NCI-H345 treated with DMSO at 0.1 percent for 48 hours (cell line): ENCODE measurements around the gene ACVR1C.

ENCODE experiments used
- DNase-seq: peaks from one replicate; lab custom pipeline; 2025; ENCODE audit not compliant: unreplicated experiment; lab: John Stamatoyannopoulos, UW

Gene ACVR1C

DNA sequence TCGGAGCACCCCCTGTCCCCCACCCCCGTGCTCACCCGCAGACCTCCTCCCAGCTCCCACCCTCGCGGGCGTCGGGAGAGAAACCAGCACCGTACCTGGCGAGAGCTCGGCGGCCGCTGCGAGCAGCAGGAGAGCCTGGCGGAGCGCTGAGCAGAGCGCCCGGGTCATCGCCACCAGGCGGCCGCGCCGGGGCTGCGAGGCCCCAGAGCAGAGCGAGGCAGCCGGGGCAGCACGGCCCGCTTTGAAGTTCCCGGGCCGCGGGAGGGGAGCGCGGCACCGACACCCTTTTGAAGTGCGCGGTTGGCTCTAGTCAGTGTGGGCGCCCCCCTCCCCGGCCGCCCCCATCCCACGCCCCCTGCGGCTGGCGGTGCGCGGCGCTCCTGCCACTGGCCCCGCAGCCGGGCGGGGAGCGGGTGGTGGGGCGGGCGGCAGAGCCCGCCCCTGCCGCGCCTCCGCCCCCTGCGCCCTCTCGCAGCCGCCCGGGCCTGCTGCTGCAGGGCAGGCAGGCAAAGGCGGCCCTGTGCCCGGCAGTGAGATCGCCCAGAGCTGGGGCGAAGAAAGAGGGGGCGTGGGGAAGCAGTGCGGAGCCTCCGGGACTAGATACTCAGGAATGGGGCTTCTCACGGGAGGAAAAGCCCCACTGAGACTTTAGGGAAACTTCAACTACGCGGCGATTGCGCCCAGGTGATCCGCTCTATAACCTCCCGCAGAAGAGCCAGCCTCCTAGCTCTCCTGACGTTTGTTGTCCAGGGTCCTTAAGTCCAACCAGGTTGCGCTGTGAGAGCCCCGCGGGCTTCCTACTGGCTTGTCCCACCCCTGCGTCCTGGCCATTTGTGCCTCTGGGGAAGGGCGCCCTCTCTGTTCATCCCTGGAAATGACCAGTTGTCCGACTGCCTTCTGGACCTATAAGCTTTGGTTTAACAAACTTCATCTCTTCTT lies at the start of gene ACVR1C:
ACVR1C (minus strand) TSS at position 388 of the 939 bp plus-strand sequence; CDS start at position 168, 220 bp downstream.
- peak; percentile 70 for DNase-seq

DNA sequence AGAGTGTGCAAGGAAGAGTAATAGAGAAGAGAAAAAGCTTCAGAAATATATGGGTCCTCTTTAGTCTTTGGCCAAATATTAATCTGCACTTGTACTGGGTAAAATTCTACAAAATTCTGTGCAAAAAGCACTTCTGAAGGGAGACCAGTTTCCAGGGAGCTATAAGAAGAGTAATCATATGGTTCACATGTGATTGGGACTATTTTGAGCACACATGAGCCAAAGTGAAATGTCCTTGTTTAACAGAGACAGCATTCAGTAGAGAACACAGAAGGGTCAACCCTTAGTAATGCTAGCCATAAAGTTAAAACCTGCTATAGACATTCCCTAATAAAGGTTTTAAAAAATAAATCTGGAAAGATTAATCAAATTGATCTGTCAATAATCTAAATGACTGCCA lies 49.3 kb upstream of the ACVR1C start:
- no peak for DNase-seq

DNA sequence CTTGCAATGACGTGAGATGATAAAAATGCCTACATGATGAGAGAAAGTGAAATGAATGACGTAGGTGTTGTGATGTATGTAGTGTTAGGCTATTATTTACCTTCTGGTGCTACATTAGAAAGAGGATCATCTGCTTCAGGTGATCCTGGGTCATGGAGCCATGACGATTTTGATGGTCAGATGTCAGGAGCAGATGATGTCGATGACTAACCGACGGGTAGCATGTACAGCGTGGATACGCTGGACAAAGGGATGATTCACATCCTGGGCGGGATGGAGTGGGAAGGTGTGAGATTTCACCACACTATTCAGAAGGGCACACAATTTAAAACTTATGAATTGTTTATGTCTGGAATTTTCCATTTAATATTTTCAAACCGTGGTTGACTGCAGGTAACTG lies 43.5 kb upstream of the ACVR1C start:
- DNase-seq, result no peak

DNA sequence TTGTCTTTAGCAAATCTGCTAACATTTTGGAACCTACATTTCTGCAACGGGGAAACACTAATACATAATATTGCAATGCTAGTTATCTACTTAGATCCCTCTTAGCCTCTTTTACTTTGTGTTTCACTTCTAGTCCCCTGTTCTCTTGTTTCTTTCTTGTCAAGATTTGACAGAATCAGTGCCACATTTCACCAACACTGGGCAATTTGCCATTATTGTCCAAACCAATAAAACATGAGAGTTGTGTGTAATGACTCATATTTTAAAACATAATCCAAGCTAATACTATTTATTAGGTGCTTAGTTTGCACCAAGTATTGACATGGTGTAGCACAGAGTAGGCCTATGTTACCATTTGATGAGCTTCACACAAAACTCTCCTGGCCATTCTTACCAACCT lies 33.7 kb upstream of the ACVR1C start:
- no peak for DNase-seq

DNA sequence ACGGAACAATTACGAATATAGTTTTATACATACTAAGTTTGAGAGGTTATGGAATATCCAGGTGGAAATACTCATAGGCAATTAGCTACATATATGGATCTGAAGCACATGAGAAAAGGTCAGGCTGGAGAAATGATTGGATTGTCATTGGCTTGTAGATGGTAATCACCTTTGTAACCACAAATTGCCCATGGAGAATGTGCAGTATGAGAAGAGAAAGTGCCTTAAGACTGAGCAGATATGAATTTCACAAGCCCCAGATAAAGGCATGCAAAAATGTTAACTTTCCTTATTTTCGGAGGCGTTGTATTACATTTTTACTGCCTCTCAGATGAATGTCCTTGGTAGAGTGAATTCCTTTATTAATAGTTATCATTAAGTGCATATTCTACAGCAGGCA lies 33.1 kb upstream of the ACVR1C start:
- no peak for DNase-seq

DNA sequence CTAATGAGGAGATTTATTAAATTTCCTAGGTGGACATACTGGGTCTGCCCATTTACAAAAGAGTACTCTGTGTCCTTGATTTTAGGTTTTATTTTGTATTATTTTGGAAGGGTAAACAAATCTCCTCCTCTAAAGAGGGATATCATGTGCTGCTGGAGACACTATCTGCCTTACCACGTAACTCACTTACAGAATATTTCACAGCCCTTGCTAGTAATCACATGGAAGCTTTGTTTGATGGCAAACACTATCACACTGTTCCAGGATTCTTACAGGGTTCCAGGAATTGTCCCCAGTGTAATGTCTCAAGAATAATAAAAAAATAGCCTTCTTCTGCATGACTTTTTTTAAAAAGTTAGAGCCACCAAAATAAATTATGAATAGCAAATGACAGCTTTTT lies 29.2 kb upstream of the ACVR1C start:
- no peak for DNase-seq

DNA sequence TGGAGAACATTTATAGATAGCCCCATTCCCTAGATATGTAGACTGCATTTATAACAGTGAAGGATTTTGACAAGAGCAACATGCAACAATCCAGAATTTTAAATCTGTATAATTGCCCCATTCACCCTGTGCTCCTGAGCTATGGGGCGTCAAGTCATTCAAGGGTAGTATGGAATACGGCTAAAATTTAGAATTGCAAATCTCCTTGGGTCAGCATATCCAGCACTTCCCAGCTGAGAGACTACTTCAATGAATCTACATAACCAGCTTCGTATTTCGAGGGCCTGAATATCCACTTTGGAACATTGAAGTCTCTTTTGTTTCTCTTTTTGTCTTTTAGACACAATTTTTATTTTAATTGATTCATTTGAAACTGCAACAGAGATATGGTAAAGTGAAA lies 28.4 kb upstream of the ACVR1C start:
- DNase-seq, result no peak

DNA sequence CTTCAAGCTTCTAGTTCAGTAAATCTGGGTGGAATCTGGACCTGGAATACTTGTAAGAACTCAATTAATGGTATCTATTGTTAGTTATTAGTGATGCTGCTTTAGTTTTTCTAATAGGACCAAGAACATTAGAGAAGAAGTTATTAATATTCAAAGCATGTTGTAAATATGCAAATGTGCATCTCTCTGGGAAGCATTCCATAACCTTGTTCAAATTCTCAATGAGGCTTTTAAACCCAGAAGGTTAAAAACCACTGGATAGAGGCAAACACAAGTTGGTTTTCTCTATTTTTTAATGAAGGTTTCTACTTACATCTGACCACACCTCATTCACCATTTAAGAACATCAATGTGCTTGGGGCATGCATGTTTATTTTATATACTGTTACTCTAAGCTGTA lies 16.1 kb upstream of the ACVR1C start:
- DNase-seq, result no peak

DNA sequence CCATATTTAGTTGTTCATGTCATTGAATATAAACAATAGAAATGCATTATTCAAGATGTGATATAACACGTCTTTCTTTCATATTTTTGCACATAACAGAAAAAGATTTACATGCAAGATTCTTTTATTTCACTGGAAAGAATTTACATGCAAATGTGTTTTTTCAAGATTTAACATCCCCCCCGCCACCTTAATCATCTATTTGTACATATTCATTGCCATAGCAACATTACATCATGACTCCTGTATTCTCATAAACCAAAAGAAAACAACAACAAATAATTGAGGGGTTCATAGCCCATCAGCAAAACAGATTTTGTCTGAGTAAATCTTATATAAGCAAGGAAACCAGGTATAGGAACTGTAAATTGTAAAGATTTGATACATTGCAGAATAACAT lies 3.2 kb upstream of the ACVR1C start:
- DNase-seq, result no peak

DNA sequence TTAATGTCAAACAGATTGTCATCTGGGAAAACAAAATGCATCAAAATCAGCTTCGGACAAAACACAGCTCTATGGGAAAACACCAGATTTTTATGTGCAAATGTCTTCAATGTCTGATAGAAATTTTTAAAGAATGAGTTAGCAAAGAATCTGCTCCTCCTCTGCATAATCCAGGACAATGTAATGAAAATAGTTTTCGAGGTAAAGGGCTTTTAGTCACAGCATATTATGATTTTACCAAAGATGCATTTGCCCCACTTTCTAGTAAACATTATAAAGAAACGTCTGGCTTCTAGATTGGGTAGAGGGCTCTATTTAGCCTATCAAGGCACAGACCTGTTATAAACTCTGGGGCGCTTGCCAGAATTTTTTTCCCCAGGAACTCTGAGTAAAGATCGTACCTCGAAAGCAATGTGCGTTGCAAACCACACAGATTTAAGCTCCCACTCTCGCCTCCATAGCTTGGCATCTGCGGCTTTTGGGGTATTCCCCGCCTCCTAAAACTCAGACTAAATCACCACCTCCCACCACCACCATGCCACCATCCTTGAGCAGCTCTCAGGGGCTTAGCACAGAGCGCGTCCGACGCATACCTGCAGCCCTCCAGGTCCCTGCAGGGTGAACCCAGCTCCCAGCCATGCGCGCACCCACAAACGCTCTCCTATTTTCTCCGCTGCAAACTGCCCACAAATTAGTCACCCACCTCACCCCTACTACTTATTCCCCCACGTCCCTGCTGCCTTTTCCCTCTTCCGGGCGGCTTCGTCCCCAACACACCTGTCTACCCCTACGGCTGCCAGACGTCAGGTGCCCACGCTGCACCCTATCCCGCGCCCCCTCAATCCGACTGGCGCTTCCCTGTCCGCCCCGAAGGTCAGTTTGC lies 829 bp downstream of the ACVR1C start:
- DNase-seq, result peak; percentile 32

DNA sequence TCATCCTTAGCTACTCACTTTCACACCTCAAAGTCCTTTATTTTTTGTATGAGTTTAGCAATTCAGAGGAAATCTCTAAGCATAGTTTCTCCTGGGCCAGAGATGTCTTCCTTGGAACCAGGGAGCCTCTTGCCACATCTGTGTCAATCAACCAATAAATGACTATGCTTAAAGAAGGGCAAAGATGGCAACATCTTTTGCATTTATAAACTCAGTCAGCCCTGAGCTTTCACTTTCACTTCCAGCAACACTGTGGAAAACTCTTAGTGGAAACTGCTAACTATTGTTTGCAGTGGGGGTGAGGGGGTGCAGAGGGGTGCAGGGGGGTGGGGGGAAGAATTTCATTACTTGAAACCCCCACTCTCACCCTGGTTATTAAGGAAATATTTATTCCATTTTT lies 3.4 kb downstream of the ACVR1C start:
- DNase-seq, result no peak

DNA sequence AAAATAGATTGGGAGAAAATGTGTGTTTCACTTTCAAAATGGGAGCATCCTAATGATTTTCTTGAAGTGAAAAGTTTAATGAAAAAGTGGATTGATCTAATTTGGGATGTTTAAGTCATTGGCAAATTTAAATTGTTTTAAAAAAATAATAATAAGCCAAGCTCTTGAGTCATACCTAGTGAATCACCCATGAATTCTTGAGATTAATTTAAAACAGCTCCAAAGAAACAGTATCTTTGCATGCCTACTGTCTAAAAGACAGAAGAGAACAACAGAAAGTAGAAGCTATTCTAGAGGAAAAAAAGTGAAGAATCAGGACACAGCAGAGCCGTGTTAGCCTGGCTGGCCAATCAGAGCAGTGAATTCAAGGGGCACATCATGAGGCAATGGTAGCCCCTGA lies 7.7 kb downstream of the ACVR1C start:
- no peak for DNase-seq

DNA sequence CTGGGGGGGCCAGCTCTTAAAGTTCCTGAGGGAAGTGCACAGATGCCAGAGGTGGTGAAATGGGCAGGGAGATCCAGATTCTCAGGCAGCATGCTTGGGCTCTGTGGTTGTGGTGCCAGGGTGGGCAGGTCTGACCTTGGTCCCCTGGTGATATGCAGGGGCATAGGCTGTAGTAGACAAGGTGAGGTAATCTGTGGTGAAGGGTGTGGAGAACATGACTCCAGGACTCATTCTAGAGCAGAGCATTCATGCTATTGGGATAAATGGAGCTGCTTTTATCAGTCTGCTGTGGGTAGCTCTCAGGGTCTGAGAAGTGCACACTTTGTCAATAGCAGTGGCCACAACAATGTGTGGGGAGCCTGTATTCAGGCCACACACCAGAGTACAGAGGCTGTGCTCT lies 16.9 kb downstream of the ACVR1C start:
- DNase-seq, result no peak

DNA sequence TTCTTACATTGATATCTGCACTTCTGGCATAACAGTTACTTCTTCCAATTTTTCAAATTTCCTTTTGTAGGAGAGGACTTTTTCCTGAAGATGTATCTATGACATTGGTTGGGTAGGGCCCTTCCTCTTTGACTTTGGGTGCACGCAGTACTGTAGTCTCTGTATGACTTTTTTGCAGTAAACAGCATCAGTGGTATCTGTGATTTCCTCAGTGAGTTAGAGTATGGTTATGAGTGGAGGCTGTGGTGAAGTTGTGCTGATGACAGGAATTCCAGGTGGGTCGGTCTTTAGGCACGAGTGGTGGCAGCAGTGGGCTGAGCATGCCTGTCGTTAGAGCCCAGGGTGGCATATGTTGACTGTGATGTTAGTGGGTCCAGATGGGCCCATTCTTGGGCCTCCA lies 17.6 kb downstream of the ACVR1C start:
- no peak for DNase-seq

DNA sequence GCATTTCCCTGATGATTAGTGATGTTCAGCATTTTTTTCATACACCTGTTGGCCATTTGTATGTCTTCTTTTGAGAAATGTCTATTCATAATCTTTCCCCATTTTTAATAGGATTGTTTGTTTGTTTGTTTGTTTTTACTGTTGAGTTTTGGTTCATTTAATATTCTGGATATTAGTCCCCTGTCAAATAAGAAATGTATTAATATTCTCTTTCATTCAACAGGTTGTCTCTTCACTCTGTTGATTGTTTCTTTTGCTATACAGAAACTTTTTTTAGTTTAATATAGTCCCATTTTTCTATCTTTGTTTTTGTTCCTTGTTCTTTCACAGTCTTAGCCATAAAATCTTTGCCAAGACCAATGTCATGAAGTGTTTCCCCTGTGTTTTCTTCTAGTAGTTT lies 22.1 kb downstream of the ACVR1C start:
- no peak for DNase-seq

DNA sequence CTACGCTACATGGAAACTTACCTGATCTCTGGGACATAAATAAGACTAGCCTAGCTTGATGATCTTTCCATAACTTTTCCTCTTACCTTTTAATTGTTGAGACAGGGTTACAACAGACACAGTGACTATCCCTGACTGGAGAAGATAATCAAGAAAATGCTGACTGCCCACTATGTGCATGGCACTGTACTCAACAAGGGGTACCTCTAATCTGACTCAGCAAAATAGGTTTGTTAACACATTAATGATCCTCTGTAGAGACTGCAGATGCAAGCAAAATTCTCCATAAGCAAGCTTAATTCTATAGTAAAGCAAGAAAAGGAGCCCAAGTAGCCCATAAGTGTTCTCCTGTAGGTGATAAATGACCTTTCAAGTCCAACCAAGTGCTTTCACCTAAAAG lies 25.5 kb downstream of the ACVR1C start:
- no peak for DNase-seq

DNA sequence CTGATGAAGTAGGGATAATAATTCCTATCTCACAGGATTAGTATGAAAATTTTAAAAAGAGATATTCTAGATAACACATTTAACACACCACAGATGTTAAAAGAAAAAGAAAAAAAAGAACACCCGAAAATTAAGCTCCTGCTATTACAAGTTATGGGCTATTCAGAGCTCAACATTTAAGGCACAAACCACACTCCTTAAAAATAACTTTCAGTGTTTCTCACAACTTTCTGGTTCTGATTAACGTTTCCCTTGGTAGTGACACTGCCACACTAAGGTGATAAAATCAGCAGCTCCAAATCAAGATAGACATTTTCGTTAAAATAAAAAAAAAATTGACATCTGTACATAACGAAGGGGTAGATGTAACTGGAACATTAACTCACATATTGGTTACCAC lies 26.9 kb downstream of the ACVR1C start:
- no peak for DNase-seq

DNA sequence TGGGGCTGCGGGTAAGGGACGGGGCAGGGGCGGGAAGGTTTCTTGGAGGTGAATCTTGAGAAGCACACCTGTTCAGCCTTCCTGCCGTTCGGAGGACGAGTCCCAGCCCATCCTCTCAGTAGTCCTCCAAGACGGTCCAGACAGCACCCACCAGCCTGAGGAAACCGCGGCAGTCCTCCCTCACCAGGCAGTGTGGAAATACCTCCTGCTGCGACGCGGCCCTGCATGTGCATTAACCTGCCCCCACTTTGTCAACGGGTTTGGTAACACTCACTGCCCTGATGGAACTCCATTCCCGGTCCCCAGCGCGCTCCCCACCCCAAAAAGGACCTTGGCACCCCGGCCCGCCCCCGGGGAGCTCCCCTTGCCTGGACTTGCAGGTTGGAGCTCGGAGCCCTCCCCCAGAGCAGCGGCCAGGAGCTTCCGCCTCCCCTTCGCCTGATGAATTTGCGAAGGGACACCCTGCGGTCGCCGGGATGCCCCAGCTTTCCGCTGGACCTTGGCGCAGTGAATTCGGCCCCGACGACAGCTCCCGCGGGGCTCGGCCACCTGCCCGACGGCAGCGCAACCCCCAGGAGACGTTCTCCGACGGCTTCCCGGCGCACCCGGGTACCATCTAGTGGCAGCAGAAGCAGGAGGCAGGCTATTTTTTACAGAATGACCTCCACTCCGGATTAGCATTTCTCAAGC lies 31.5 kb downstream of the ACVR1C start:
- DNase-seq, result no peak

DNA sequence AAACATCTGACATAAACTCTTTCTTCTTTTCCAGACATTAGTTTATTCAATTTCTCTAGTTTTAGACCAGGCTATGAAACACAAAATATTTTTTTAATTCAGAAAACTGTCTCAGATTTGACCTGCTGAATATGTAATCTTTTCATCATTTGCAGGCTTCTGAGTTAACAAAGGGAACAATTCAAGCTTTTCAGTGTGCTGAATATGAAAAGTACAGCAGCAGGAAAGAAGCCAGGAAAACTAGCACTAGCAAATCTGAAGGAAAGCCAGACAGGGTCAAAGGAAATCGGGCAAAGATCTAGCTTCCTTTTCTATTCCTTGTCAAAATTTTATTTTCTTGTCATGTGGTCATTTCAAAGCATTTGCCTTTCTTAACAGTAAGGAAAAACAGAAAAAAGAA lies 35.3 kb downstream of the ACVR1C start:
- DNase-seq, result no peak

DNA sequence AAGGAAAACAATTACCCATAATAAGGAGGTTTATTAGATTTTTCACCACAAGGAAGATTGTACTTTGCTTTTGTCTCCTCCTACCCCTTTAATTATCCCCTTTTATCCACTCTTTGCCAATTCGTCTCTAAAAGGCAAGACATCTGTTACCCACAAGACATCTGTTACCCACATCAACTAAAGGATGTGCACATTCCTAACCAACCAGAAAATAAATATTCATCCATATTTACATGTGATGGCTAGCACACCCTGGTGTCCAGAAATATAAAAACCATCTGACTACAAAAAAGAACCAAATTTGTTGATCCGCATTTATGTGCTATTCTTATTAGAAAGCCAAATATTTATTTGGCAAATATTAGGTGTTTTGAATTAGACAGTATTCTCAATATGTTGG lies 35.7 kb downstream of the ACVR1C start:
- DNase-seq, result no peak

DNA sequence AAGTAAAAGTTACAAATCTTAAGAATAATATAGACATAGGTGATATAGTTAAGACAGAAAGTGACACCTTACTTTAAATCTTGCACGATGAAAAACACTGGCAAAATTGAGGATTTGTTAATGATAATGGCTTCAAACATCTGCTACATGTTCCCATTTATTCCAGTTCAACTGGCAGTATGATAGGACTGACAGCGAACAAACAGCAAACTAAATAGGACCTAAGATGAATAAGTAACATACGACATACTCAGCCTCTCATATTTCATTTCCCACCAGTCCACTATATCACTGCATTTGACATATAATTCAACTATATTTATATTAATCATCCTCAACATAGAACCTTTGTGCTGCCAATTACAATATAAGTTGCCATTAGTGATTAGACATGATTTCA lies 36.3 kb downstream of the ACVR1C start:
- no peak for DNase-seq
